GM21367 (cell line): ENCODE results near the gene PCIF1.

Source experiments
- ATAC-seq: cut with Tn5 transposase; IDR thresholded peaks from one replicate; pipeline ENCODE4 v1.9.1; 2021; ENCODE audit not compliant: unreplicated experiment

Gene PCIF1

DNA sequence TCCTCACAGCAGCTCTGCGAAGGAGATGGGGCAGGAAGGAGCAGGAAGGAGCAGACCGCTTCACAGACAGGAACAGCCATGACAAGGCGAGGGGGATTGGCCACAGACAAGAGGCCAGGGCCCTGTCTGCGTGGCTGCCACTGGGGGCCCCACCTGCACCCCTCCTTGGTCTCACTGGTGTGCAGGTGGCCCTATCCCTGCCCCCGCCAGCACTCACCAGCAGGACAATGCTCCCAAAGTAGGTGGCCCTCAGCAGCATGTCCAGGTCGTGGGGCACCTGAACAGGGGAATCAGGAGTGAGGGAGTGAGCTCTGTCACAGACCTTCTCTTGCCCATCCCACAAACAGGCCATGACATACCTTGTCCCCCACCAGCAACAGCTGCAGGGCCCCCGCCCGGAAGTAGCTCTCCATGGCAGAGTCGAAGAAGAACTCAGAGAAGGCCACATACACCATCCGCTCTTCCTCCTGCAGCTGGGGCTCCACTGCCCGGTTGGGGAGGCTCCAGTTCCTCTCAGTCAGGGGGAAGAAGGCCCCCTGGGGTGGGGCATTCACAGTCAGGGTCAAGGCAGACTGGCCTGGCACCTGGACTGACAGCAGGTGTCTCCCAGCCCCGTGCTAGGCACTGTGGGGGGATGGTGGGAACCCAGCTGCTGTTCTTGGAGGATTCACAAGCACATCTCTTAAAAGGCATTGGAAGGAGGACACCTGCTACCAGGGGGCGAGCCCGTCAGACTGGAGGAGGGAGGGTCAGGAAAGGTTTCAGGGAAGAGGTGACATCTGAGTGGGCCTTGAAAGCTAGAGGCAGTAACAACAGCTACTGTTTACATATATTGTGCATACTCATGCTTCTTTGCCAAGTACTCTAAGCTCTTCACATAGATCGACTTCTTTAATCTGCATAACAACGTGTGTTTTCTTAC lies 29.6 kb upstream of the PCIF1 start:
- no peak for ATAC-seq

DNA sequence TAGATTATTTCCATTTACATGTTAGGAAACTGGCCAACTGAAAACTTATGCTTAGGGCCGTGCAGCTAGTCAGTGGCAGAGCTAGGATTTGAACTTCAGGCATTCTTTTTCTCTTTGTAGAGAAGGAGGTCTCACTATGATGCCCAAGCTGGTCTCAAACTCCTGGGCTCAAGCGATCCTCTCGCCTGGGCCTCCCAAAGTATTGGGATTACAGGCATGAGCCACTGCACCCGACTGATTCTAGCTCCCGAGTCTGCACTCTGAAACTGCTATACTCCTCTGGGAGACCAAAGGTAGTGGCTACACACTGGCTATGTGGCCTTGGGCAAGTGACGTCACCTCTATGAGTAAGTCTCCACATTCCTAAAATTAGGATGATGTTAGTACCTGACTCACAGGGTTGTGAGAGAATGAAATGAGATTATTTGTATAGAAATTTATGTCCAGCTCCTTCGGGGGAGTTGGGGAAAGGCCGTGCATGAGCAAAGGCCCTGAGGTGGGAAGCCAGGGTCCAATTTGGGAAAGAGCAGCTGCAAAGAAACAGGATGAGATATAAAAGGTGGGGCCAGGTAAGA lies 28.9 kb upstream of the PCIF1 start:
- ATAC-seq: no peak

DNA sequence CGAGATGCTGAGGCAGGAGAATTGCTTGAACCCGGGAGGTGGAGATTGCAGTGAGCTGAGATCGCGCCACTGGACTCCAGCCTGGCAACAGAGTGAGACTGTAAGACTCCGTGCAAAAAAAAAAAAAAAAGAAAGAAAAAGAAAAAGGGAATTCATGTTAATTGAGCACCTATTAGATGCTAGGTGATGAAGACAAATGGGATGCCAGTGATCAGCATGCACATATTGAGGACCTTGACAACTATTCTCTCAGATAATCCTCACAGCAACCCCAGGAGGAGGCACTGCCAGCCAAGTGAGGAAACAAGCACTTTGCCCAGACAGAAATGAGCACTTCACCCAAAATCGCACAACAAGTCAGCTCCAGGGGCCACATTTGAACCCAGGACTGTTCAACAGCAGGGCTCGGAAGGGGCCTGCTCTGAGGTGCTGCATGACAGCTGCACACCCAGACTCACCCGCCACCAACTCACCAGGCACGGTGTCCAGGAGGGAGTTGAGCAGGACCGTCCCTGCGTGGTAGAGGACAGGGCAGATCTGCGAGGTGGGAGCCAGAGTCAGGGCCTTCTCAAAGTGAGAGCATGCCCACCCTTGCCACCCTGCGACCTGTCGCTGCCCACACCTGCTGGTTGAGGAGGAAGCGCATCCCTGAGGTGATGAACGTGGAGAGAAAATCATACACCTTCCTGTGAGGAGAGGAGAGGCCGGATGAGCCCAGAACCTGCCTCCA lies 27.1 kb upstream of the PCIF1 start:
- ATAC-seq: no peak

DNA sequence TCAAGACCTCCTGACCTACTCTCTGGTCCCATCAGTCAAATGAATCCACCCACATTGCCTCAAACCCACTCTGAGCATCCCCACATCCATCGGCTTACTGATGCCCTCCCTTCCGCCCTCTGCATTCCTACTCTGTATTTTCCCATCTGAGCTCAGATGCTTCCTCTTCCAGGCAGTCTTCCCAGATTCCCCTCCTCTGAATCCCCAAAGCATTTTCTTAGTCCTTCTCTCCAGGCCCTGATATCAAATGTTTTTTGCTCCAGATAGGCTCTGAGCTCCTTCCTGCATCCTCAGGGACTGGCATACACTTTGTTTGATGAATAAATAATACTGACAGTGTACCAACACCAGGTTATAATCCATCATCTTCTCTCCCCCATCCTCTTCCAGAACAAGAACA lies 26.4 kb upstream of the PCIF1 start:
- no peak for ATAC-seq

DNA sequence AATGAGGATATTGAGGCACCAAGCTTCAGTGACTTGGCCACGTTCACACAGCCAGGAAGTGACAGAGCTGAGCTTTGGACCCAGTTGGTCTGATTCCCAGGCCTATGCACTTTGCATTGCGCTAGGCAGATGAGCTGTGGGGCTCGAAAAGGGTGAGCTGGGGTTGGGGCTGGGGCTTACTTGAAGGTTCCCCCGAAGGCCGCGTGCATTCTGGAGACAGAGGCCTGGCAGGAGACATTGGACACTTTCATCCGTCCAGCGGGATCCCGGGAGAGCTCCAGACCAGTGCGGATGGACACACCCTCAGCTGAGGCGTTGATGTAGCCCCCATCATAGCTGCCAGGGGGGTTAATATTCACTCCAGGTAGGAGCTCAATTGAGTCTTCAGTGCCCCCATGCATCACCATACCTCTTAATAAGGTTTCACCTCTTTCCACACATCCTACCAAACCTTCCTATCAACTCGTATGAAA lies 25.1 kb upstream of the PCIF1 start:
- no peak for ATAC-seq

DNA sequence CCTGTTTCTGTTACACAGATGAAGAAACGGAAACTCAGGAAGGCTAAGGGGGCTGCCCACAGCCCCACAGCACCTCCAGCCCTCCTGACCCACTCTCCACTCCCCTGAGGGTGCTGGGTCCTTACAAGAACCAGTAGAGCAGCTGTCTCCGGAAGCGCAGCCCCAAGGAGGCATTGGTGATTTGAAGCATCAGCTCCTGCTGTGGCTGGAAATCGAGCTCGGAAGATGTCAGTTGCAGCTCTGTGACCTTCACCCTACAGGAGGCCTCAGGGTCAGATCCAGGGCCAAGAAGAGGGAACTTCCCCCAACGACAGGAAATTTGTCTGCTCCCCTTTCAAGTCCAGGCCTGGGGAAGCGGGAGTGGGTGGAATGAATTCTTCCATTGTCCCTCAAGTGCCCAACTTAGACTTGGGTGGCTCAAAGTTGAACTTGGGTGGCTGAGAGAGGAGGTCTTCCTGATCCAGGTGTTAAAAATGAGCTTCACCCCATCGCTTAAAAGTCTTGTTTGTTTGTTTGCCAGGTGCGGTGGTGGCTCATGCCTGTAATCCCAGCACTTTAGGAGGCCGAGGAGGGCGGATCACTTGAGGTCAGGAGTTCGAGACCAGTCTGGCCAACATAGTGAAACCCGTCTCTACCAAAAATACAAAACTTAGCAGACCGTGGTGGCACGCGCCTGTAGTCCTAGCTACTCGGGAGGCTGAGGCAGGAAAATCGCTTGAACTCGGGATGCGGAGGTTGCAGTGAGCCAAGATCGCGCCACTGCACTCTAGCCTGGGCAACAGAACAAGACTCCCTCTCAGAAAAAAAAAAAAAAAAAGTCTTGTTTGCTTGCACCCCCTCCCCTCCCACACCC lies 24.4 kb upstream of the PCIF1 start:
- no peak for ATAC-seq

DNA sequence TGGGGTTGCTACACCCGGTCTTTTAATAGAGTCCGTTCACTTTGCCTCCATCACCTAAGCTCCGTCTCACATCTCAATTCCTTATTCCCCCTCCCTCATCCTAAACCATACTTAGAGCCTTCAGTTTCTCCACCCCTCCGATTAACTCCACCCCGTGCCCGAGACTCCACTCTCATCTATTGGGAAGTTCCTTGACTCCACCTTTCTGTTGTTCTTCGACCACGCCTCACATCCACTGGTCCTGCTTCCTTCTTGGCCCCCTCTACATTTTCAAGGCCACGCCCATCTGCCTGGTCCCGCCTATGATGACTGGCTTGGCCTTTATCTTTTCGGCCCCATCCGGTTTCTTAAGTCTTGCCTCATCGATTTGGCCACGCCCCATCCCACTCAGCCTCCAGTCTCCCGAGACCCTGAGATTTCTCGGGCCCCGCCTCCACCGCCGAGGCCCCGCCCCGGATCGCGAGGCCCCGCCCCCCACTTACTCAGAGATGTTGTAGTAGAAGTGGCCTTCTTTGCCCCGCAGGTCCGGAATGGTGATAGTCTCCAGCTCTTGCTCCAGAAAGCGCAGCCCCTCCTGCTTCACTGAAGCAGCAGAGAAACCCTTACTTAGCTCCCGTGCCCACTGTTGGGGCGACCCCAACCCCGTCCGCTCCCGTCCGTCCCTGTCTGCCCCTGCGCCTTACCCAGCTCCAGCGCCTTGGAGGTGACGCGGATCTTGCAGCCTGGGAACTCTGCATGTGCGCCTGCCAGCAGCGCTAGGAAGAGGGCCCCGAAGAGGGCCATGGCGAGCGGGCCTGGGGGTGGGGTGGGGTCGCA lies 23.6 kb upstream of the PCIF1 start:
- ATAC-seq: peak; percentile 69

DNA sequence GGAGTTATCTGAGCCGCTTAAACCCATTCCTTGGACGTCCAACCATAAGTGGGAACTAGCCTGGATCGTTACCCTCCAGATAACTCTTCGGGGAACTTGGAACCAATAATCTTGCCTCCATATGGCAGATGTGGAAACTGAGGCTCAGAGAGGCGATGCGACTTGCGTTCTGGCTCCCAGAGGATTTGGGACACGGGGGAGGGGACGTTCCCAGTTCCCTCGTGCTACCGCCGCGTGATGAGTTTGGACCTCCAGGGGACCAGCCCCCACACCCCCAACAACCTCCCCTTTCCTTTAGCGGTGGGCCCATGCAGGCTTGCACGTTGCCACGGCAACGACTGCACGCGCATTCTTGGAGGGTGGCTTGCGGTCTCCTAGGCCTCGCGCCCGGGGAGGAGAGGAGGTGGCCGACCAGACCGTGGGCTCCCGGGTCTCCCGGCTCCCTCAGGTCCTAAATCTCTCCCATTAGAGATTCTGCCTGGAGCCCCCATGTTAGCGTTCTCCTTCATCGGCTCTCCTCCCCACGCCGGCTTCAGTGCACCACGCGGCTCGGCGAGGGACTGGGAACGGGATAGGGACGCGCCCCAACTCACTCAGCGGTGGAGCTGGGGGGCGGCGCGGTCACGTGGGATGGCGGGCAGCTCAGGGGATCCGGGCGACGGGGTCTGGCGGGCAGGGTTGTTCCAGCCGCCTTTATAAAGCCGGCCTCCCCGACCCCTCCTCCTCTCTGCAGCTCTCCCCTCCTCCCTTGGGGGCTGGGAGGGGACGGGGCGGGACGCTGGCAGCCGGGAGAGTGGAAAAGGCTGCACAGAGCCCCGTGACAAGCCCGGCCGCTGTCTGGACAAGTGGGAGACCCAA lies 22.8 kb upstream of the PCIF1 start, which contains the start of gene PLTP:
PLTP (minus strand) TSS at position 670 of the 858 bp plus-strand sequence. CDS start 703 bp downstream, outside the sequence.
- no peak for ATAC-seq

DNA sequence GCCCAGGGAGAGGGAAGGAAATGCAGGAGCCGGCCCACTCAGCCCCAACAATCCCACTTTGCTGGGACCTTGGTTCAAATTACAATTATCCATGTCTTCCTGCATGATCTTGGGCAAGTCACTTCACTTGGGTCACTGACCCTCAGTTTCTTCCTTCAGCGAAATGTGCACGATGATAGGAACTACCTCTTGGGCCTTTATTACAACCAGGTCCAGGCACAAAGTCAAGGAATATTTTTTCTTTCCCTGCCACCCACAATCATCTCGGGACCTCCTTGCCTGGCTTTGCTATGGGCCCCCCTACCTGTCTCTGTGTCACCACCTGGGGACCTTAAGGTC lies 22.2 kb upstream of the PCIF1 start:
- no peak for ATAC-seq

DNA sequence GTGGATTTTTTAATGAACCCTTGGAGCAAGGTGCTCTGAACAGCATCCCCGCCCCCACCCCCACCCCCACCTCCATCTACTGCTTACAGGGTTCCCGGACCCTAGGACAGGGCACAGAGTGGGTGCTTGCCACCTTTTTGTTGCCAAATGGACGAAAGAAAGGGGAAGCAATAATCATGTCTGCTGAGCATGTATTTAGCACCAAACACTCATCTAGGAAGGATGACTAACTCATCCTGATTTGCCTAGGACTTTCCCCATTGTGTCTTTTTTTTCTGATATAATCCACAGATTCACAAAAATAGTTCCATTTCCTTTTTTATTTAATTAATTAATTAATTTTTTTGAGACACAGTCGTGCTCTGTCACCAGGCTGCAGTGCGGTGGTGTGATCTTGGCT lies 21.4 kb upstream of the PCIF1 start:
- no peak for ATAC-seq

DNA sequence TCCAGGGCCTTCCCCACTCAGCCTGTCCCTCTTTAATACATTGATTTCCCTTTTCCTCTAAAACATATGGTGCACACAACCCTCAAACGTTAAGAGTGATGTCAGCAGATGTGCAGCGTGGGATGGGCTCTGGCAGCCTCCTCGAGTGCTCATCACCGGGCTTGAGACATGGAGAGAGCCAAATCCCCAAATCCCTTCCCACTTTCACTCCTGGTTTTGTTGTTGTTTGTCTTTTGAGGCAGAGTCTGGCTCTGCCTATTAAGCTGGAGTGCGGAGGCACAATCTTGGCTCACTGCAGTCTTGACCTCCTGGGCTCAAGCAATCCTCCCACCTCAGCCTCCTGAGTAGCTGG lies 16.7 kb upstream of the PCIF1 start:
- no peak for ATAC-seq

DNA sequence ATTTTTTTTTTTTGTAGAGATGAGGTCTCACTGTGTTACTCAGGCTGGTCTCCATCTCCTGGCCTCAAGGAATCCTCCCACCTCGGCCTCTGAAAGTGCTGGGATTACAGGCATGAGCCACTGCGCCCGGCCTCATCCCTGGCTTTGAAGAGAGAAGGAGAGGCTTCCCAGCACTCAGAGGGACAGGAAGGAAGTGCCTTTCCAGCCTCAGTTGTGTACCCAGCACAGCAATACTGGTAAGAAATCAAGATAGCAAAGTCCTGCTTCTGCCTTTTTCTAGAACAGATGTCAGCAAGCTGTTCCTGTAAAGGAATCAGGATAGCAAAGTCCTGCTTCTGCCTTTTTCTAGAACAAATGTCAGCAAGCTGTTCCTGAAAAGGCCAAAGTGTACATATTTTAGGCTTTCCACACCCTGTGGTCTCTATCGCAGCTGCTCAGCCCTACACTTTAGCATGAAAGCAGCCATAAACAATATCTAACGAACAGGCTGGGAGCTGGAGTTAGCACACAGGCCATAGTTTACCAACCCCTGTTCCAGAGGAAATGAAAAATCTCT lies 16.2 kb upstream of the PCIF1 start:
- no peak for ATAC-seq

DNA sequence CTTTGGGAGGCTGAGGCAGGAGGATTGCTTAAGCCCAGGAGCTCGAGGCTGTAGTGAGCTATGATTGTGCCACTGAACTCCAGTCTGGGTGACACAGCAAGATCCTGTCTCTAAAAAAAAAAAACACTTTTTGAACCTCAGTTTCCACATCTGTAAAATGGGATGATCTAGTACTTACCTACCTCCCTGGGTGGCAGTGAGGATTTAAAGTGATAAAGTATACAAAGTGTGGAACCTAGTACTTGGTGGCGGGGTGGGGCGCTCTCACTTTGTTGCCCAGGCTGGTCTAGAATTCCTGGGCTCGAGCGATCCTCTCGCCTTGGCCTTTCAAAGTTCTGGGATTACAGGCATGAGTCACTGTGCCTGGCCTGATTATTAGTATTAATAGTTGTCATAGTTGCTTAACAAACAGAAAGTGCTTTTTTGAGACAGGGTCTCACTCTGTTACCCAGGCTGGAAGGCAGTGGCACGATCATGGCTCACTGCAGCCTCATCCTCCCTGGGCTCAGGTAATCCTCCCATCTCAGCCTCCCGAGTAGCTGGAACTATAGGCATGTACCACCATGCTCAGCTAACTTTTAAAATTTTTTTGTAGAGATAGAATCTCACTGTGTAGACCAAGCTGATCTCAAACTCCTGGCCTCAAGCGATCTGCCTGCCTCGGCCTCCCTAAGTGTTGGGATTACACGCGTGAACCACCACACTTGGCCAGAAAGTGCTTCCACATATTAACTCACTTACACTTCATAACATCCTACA lies 15.5 kb upstream of the PCIF1 start:
- ATAC-seq: no peak

DNA sequence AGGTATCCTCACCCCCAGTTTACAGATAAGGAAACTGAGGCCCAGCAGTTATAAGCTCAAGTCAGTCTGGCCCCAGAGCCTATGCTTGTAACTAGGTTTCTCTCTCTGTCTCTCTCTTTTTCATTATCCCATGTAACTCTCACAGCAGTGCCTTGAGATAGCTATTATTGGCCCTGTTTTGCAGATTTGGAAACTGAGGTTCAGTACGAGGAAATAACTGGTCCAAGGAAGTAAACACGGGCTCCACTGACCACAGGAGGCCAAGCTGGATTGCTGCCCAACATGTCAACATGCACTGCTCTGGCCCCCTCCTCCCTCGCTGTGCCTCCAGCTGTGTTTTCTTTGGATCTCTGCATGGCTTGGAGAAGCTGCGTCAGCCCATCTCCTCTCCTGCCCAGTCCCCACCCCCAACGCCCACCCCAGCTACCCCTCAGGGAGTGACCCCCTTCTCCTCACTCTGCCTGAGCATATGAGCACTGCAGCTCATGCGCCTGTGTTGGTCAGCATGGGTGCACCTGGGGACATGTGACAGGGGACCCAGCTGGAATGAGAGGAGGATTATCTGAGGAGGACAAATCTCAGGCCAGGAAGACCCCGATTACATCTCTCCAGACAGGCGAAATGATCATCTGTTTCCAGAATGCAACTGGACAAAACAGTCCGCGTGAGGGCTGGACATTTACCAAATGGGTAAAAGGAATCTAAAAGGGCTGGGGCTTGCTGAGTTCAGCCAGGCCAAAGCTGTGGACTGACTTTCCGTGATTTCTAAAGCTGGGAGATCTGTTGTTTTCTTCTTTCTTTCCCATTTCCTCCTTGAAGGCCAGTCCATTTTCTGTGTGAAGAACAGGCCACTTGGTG lies 14.7 kb upstream of the PCIF1 start:
- no peak for ATAC-seq

DNA sequence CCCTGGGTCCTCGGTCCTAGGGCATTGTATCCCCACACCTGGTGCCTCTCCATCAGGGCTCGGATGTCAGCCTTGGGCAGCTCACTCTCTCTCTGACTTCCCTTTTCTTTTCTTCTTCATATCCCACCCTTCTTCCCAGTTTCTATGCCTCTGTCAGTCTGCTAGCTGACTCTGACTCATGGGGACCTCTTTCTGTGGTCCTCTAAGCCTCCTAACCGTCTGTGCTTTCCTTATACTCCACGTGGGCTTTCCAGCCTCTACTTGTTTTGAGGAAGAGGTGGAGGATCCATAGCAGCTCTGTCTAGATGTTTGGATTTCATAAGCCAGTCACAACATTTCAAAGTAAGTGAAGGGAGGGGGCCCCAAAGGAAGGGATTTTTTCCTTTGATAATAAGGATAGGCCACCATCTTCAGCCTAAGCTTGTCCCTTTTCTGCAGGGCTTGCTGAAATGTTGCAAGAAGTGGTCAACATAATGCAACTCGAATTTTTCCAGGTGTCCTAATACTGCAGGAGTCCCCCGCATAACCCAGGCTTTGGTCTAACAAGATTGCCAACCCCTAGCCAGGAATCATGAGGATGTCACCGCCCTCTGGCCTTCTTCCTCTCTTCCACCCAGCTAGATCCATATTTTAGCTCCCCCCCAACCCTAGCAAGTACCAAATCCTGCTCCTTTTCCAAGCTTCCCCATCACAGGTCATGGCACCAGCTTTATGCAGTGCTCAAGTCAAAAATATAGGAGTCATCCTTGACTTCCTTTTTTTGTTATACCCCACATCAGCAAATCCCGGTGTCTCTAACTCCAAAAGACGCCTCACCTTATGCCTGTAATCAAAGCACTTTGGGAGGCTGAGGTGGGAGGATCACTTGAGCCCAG lies 13.8 kb upstream of the PCIF1 start:
- ATAC-seq: no peak
